Activated T-cell treated with anti-CD3 and anti-CD28 coated beads for 4 hours (primary cell): ENCODE measurements around the gene HAP1.
"Not testable (repeated sequence)": the region's sequence is repeated elsewhere in the genome, so short reads cannot be mapped to it uniquely, and the experiment has no call there.

ENCODE experiments used
- DNase-seq: peaks from one replicate; pipeline ENCODE4 v3.0.0-alpha.2; 2020

HAP1 gene, protein sequence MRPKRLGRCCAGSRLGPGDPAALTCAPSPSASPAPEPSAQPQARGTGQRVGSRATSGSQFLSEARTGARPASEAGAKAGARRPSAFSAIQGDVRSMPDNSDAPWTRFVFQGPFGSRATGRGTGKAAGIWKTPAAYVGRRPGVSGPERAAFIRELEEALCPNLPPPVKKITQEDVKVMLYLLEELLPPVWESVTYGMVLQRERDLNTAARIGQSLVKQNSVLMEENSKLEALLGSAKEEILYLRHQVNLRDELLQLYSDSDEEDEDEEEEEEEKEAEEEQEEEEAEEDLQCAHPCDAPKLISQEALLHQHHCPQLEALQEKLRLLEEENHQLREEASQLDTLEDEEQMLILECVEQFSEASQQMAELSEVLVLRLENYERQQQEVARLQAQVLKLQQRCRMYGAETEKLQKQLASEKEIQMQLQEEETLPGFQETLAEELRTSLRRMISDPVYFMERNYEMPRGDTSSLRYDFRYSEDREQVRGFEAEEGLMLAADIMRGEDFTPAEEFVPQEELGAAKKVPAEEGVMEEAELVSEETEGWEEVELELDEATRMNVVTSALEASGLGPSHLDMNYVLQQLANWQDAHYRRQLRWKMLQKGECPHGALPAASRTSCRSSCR

GRCh38 chr17:41734139-41734948 is at the start of gene HAP1:
Gene HAP1, minus strand, starts transcription at chr17:41734643. Its CDS starts 9 bp downstream, at chr17:41734634.
- DNase-seq: no peak

DNA sequence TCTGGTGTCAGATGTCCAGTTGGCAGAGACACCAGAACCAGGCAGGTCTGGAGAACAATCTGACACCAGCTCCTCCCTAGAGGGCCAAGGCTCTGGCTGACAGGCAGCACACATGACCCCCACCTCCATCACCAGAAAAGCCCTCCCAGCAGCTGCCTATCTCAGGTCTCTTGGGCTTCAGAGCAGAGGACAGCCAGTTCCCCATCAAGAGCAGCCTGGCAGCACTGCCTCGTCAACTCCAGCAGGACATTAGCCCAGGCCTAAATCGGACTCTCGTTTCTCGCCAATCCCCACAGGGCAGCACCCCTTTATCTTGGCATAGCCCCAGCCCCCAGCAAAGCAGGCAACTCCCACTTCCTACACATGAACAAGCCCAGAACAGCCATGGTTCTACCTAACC is 47.7 kb upstream of the HAP1 start:
- no peak for DNase-seq

GRCh38 chr17:41781404-41782110 is 47.1 kb upstream of the HAP1 start:
- DNase-seq: no peak

DNA sequence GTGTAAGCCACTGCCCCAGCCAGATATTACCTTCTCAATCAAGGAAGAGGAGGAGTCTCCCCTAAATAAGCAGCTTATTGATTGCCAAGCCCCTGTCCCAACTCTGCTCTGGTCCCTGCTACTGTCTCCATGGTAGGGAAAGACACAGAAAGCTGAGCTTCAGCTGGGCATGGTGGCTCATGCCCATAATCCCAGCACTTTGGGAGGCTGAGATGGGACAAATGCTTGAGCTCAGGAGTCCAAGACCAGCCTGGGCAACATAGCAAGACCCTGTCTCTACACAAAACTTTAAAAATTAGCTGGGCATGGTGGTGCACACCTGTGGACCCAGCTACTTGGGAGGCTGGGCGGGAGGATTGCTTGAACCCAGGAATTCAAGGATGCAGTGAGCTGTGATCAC is 45.5 kb upstream of the HAP1 start:
- no peak for DNase-seq

DNA sequence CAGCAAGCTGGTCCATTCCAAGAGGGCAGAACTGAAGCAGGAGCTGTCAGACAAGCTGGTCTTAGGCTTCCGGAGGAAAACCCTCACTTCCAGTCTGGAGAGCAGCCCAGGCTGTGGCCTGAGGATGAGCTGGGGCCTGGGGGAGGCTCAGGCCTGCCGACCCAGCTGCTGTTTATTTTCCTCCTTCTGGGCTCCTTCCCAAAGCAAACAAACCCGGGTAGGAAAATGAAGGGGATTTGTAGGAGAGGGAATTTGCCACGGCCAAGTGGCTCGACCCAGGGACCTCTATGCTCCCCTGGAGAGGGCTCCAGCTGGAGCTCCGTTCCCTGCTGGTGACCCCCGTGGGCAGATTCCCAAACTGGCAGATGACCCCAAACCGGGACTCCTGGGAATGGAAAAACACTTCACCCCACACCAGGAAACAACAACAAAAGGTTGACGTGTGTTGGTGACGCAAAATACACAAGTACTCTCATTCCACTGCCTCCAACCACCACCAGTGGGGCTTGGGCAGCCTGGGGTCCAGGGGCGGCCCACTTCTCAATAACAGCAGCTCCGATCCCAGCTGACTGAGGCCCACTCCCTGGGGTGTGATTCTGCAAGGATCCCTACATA is 43.2 kb upstream of the HAP1 start:
- no peak for DNase-seq

DNA sequence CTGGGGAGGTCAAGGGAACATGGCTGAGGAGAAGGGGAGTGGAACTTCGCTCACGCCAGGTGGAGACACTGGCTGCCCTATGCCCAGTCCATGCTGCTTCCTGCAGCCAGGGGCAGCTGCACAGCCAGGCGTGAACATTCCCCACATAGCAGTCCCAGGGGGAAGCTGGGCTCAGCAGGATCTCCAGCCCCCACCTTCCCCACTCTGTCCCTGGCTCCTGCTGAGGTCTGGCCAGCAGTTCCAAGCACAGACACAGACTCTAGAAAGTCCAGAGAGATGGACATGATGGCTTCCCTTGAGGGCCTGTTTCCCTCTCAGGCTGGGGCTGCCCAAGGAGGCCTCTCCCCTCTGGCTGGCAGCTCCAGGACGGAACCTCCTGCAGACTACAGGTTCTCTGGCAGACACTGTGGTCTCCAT is 42.7 kb upstream of the HAP1 start:
- DNase-seq: no peak

DNA sequence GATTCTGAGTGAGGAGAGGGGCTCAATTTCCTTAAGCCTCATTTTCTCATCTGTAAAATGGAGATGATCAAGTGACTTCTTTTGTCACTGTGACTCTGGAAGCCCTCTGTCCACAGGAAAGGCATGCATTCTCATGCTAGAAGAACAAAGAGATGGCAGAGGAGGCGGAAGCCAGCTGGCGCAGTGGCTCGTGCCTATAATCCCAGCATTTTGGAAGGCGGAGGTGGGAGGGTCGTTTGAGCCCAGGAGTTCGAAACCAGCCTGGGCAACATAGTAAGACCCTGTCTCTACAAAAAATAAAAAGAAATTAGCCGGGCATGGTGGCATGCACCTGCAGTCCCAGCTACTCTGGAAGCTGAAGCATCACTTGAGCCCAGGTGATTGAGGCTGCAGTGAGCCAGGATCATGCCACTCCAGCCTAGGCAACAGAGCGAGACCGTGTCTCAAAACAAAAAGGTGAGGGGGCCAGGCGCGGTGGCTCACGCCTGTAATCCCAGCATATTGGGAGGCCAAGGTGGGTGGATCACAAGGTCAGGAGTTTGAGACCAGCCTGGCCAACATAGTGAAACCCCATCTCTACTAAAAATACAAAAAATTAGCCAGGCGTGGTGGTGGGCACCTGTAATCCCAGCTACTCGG is 41.9 kb upstream of the HAP1 start:
- DNase-seq: not testable (repeated sequence)

GRCh38 chr17:41775394-41776226 is 41.2 kb upstream of the HAP1 start:
- no peak for DNase-seq

- DNase-seq: no peak
Observed at GRCh38 chr17:41773731-41774193, 39.3 kb upstream of the HAP1 start.

GRCh38 chr17:41773190-41773588 is 38.7 kb upstream of the HAP1 start:
- DNase-seq: no peak

DNA sequence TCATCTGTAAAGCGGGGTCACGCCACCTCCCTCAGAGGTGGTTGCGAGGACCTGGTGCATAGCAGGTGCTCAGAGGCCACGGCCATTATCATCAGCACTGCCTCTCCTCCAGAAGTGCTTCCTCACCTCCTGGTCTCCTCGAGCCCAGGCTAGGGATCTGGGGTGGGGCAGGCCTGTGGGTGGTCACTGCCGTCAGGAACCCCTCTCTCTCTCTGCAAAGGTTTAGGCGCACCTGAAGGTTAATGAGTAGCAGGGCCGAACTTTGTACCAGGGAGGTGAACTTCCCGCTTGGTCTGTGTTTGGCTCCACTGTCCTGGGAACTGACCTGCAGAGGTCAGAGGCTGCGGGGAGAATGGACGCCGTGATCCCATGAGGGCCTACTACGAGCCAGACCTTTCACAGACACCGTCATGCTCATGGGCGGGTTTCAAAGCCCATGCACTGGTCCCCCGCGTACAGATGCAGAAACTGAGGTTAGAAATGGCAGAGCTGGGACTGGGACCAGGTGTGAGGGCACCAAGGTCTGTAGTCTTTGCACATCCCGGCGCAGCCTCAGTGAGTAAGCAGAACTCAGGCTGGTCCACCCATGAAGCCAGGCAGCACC is 38.2 kb upstream of the HAP1 start:
- DNase-seq: no peak

GRCh38 chr17:41772218-41772585 is 37.8 kb upstream of the HAP1 start:
- DNase-seq: no peak

GRCh38 chr17:41771389-41772206 is 37.2 kb upstream of the HAP1 start:
- no peak for DNase-seq

- DNase-seq: no peak
Observed at GRCh38 chr17:41769985-41770384, 35.5 kb upstream of the HAP1 start.

DNA sequence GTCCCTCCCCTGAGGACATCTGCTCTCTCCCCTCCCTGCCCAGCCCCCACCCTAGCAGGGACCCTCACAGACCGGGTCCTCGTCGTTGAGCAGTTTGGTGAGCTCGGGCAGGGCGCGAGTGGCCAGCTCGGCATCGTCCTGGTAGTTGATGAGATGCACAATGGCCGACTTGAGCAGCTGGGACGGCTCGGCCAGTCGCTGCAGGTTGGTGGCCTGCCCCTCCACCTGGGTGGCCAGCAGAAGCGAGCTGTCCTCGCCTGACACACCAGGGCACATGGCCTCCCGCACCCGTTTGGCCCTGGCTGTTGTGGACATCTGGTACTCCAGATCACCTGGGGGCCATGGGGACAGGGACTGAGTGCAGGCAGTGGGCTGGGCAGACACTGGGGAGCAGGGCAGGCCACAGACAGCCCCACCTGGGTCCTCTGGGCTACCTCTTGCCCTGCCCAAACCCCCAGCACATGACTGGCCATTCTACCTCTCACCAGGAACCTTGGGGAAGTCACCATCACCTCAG is 35.0 kb upstream of the HAP1 start:
- DNase-seq: no peak

- DNase-seq: no peak
Observed at GRCh38 chr17:41768682-41769288, 34.3 kb upstream of the HAP1 start.

- no peak for DNase-seq
Observed at GRCh38 chr17:41767324-41768042, 33.0 kb upstream of the HAP1 start.

- no peak for DNase-seq
Observed at GRCh38 chr17:41766135-41766534, 31.7 kb upstream of the HAP1 start.
